RWPE1 (cell line): ENCODE data around the gene F13B.

ENCODE experiments used
- CTCF ChIA-PET: fragments of 350-600 bp; sonication (Branson Sonifier 250); formaldehyde crosslinking; extraction: SDS; loops from one replicate; lab custom pipeline; 2021; lab: Yijun Ruan, JAX
- POLR2A ChIA-PET: fragments of 400-600 bp; formaldehyde crosslinking; extraction: SDS; loops from one replicate; lab custom pipeline; 2020; ENCODE audit warnings: antibody characterized with exemption; ENCODE audit not compliant: low non-redundant PET; lab: Yijun Ruan, JAX
- DNase-seq: peaks from one replicate; pipeline ENCODE4 v3.0.0; 2012; ENCODE audit warnings: low spot score
- H3K27ac ChIP-seq: fragments of 450-650 bp; 2 replicates; pipeline ENCODE4 v1.5.1; 2017
- TF ChIP-seq, protein P1 (sequence below): fragments of 450-650 bp; conservative IDR thresholded peaks from 2 replicates; pipeline ENCODE4 v1.5.1; 2017; ENCODE audit warnings: low read depth, mild to moderate bottlenecking

Gene F13B

GRCh38 chr1:197065559-197065958, 1.5 kb downstream of the F13B start:
- POLR2A ChIA-PET: no interaction called here
- no peak for DNase-seq
- TF ChIP-seq, protein P1, sequence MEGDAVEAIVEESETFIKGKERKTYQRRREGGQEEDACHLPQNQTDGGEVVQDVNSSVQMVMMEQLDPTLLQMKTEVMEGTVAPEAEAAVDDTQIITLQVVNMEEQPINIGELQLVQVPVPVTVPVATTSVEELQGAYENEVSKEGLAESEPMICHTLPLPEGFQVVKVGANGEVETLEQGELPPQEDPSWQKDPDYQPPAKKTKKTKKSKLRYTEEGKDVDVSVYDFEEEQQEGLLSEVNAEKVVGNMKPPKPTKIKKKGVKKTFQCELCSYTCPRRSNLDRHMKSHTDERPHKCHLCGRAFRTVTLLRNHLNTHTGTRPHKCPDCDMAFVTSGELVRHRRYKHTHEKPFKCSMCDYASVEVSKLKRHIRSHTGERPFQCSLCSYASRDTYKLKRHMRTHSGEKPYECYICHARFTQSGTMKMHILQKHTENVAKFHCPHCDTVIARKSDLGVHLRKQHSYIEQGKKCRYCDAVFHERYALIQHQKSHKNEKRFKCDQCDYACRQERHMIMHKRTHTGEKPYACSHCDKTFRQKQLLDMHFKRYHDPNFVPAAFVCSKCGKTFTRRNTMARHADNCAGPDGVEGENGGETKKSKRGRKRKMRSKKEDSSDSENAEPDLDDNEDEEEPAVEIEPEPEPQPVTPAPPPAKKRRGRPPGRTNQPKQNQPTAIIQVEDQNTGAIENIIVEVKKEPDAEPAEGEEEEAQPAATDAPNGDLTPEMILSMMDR: no peak
- CTCF ChIA-PET: interaction anchor here (0.6 to 0.9 kb wide), 2 partner anchors 37 to 1158 kb away, joined by 3 read pairs; no protein-coding TSS in a partner anchor
- no peak overlapping the region for H3K27ac ChIP-seq

- H3K27ac ChIP-seq: no peak overlapping the region
- CTCF ChIA-PET: no interaction called here
- POLR2A ChIA-PET: no interaction called here
- DNase-seq: no peak
- TF ChIP-seq, protein P1: no peak
These were observed 3.8 kb downstream of the F13B start for GRCh38 chr1:197063212-197063611.

DNA sequence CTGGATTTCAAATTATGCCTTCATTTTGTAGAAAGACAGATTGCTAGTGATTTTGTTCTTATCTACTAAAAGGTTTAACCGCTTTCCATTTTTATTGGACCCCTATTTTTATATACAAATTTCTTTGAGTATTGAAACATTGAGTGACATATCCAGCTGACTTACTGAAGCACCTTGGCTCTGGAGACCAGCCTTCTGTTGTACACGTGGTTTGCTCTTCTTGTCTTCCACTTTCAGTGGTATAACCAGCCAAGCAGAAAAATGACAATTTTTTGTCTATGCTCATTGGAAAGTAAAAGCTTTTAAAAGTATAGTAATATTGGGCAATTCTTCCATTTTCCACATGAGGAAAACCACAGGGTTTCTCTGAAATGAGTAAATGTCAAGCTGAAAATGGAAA, 4.4 kb downstream of the F13B start:
- no peak overlapping the region for H3K27ac ChIP-seq
- DNase-seq: no peak
- ChIA-PET POLR2A (no interaction called here), CTCF (interaction anchor here (0.7 kb wide), 1 partner anchor 67 kb away, joined by 3 read pairs; no protein-coding TSS in a partner anchor)
- TF ChIP-seq, protein P1: no peak

DNA sequence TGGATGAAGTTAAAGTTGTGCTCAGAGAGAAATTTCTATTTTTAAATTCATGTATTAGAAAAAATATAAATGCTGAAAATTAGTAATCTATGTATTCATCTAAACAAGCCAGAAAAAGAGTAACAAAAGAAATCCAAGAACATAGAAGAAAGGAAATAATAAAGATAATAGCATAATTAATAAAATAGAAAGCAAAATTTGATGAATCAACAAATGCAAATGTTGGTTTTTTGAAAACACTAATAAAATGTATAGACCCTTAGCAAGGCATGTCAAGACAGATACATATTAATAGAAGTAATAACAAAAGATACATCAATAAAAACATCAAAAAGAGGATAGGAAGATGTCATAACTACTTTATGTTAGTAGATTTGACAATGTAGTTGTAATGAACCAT, 18.0 kb downstream of the F13B start:
- ChIA-PET POLR2A (no interaction called here), CTCF (no interaction called here)
- no peak overlapping the region for H3K27ac ChIP-seq
- DNase-seq: no peak
- TF ChIP-seq, protein P1: no peak

DNA sequence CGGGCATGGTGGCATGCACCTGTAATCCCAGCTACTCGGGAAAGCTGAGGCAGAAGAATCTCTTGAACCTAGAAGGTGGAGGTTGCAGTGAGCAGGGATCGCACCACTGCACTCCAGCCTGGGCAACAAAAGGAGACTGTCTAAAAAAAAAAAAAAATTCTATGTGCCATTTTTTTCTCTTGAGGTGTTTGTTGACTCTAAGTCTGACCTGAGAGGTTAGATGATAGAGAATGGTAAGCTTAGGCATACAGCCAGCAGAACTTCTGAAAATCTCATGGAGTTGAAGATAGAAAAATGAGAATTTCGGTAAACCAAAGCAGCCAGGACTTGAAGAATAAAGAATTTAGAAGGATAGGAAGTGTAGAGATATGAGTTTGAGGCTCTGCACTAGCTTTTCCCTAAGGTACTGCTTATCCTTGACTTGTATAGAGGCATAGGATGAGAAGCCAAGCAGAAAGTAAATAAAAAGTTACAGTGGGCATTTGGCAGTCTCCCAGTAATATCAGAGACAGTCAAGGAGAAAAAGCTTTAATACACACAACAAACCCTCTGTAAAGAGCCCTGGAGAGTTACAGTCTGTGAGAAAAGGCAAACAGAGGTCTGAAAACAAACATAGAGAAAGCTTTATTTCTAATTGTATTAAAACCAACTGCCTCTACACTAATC, 24.3 kb downstream of the F13B start:
- CTCF ChIA-PET: no interaction called here
- H3K27ac ChIP-seq: no peak overlapping the region
- POLR2A ChIA-PET: interaction anchor here (0.5 kb wide), 1 partner anchor 1960 kb away, joined by 3 read pairs; no protein-coding TSS in a partner anchor
- no peak for DNase-seq
- TF ChIP-seq, protein P1: no peak

DNA sequence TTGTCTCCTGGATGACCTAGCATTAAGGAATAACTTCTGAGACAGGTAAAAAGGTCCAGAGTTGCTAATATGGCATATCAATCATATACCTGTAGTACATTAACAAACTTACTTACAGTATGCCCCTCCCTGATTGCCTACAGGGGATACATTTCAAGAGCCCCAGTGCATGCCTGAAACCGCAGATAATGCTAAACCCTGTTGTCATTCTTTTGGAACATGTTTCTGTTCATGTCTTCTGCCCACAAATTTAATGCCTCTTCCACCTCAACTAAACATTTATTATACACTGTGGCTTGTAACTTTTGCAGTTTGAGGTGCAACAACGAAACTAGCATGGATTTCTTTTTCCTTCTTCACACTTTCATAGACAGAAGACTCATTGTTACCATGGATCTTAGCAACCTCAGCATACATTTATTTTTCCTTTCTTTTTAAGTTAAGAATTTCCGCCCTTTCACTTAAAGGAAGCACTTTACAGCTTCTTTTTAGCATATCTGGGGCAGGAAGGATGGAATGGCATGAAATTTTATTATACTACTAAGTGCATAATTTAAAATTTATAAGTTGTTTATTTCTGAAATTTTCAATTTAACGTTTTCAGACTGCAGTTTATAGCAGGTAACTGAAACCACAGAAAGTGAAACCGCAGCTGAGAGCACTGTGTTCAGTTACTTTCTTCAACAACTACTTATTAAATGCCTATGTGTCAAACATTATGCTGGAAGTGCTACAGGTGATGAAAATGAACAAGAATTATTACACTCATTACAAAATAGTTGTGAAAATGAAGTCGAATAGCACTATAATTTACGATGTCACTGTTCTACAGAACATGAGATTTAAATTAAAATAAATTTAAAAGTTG, 25.3 kb downstream of the F13B start:
- TF ChIP-seq, protein P1: no peak
- H3K27ac ChIP-seq: no peak overlapping the region
- no peak for DNase-seq
- ChIA-PET POLR2A (no interaction called here), CTCF (no interaction called here)
